ENCODE measurements around the gene COPS6. TPM values are rescaled to one million over a fixed set of nuclear protein-coding genes. Genes with fewer than 3 reads are reported as not detected.

COPS6 gene
- total and polyA plus RNA-seq, 2 of the 4 experiments (the other 2 are of a cell fraction): 185 to 325 TPM

DNA sequence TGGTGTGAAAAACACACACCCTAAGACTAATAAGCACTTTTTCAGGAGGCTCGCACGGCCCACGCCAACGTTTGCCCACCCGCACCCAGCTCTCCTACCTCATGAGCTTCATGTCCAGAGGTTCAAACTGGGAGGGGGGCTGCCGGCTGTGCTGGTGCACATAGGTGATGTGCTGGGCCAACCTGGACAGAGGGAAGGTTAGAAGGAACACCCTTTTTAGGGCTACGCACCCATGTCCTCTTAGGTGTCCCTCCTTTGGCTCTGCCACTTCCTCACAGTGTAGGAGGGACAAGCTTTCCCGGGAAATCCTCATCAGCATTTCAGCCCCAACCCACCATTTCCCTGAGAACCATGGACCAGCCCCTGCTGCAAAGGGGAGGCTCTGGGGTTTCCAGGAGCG lies 6.5 kb downstream of the COPS6 start:
- Histone ChIP-seq H3K9me3 (ENCODE audit: control insufficient read depth, insufficient read depth, low read length) (no peaks in the 10 kb centered on the region), H3K18ac (ENCODE audit: low read depth, low read length) (no peak overlapping the region), H2BK120ac (ENCODE audit: low read depth, low read length) (no peak overlapping the region), H3K27ac (ENCODE audit: insufficient read depth, low read length) (no peak overlapping the region), H3K9me1 (ENCODE audit: insufficient read depth, low read length) (peaks cover 8% of the 10 kb centered on the region), H4K5ac (ENCODE audit: low read depth, low read length) (no peak overlapping the region), H3K4me1 (ENCODE audit: control insufficient read depth, insufficient read depth, low read length) (peaks cover 8% of the 10 kb centered on the region), H3K79me1 (ENCODE audit: low read depth in 1 of 2, low read length in 2 of 2) (peaks cover 49 to 85% of the 10 kb centered on the region in 2 experiments), H2BK15ac (ENCODE audit: low read depth, low read length) (no peak overlapping the region), H2BK5ac (ENCODE audit: low read depth, low read length, poor library complexity, severe bottlenecking) (no peak overlapping the region), H4K8ac (ENCODE audit: low read depth in 2 of 2, low read length in 2 of 2) (no peak overlapping the region), H4K91ac (ENCODE audit: insufficient read depth, low read depth, low read length) (no peak overlapping the region), H3K4ac (ENCODE audit: low read depth, low read length) (no peak overlapping the region), H3K36me3 (ENCODE audit: control insufficient read depth, insufficient read depth, low read length) (peaks cover 83% of the 10 kb centered on the region), H2AK9ac (replicated peaks; ENCODE audit: low read depth, low read length, poor library complexity) (no peak overlapping the region), H3K23ac (ENCODE audit: low read depth, low read length) (no peak overlapping the region), H2AK5ac (ENCODE audit: low read depth, low read length) (no peak overlapping the region), H3K9ac (ENCODE audit: low read depth, low read length) (no peak overlapping the region), H3K56ac (ENCODE audit: extremely low read depth, insufficient read depth, low read length) (no peak overlapping the region), H2BK20ac (ENCODE audit: low read depth, low read length) (no peak overlapping the region), H3K4me3 (ENCODE audit: insufficient read depth, low read depth, low read length) (no peak overlapping the region), H3K27me3 (ENCODE audit: control insufficient read depth, insufficient read depth, low read length) (no peaks in the 10 kb centered on the region), H3K4me2 (ENCODE audit: low read depth, low read length) (no peak overlapping the region), H2AFZ (replicated peaks; ENCODE audit: low read length, poor library complexity) (no peak overlapping the region), H4K20me1 (ENCODE audit: insufficient read depth, low read length) (peaks cover 15% of the 10 kb centered on the region), H3K14ac (replicated peaks; ENCODE audit: low read depth, low read length) (no peak overlapping the region)
- ChIA-PET CTCF (no interaction called here), POLR2A (ENCODE audit: unreplicated experiment) (no interaction called here)
- ATAC-seq (ENCODE audit: low read depth): no peak
- intact Hi-C loops (cut with micrococcal nuclease): no loop called here
- dilution Hi-C loops (cut with HindIII; ENCODE audit: low sequenced_read_pairs, unreplicated experiment): no loop called here
- DNase-seq: no peak
- 80% methylated on average over 1 of the region's 9 CpGs; no CpG with 5 or more reads in 1 of the 2 experiments for WGBS, 2 experiments (ENCODE audit: extremely low coverage in 2 of 2, insufficient read length in 1 of 2)
- BruUV-seq (replicated peaks): no TSS peak
- TF ChIP-seq SMC3 (IDR thresholded peaks at IDR 0.05; ENCODE audit: low read depth, low read length): no peak
- no peak for TF ChIP-seq RAD21 (IDR thresholded peaks at IDR 0.05; ENCODE audit: low read length)
- in situ Hi-C loops (cut with MboI; ENCODE audit: low sequenced_read_pairs): no loop called here
